Subcutaneous adipose tissue (tissue), 4 donors: Measurements from ENCODE around the gene MDFI. TPM values are rescaled to one million over a fixed set of nuclear protein-coding genes. Genes with fewer than 3 reads are reported as not detected.

Source experiments
- total RNA-seq, 4 donors: library from RNA; depleted of rRNA; stranded (reverse); fragments of >200 nt; gene quantifications; one replicate each; pipeline ENCODE4 v1.1.0, GENCODE V29; 2016
- TF ChIP-seq, protein P1 (sequence below): fragments of 450-650 bp; IDR thresholded peaks from one replicate; pipeline ENCODE4 v1.5.1; 2016; ENCODE audit warnings: low read depth, mild to moderate bottlenecking, control low read depth, antibody characterized with exemption, moderate library complexity

Gene MDFI
- total RNA-seq, 4 donors from 2014 or later, result 1.6 to 77.6 (median 11.7) TPM

DNA sequence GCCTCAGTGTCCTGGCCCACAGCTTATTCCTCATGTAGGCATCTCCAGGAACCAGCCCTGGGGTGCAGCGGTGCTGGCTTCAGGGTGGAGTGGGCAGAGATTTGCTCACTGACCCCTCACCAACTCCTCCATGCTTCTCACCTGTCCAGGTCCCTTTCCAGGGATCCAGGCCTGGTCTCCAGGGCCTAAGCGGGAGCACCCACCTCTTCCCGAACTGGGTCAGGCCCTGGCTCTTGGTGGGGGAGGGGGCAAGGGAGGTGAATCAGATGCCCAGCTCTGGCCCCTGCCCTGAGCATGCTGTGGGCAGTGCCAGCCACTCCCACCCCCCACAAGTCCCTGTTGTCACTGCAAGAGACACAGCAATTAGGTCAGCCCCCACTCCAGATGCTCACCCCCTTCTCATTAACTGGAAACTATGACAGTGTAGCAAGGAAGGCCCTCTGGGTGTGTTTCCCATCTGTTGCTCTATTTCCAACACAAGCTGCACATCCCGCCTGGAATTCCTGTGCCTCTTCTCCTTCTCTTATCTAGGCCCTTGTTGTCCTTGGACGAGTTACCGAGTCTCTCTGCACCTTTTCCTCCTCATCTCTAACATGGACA lies 37.0 kb downstream of the MDFI start:
- TF ChIP-seq, protein P1, sequence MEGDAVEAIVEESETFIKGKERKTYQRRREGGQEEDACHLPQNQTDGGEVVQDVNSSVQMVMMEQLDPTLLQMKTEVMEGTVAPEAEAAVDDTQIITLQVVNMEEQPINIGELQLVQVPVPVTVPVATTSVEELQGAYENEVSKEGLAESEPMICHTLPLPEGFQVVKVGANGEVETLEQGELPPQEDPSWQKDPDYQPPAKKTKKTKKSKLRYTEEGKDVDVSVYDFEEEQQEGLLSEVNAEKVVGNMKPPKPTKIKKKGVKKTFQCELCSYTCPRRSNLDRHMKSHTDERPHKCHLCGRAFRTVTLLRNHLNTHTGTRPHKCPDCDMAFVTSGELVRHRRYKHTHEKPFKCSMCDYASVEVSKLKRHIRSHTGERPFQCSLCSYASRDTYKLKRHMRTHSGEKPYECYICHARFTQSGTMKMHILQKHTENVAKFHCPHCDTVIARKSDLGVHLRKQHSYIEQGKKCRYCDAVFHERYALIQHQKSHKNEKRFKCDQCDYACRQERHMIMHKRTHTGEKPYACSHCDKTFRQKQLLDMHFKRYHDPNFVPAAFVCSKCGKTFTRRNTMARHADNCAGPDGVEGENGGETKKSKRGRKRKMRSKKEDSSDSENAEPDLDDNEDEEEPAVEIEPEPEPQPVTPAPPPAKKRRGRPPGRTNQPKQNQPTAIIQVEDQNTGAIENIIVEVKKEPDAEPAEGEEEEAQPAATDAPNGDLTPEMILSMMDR, result no peak

DNA sequence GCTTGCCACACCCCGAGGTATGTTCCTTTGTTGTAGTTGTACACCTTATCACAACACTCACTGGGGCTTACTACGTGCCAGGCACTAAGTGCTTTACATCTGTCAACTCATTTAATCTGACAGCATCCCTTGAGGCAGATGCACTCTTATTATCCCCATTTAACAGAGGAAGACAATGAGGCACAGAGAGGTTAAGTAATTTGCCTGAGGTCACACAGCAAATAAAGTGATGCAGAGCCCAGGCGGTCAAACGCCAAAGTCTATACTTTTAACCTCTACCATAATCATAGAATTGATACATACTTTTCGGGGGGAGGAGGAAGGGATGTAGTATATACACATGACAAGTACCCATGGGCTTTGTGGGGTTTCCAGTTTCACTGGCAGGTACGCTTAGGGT lies 37.7 kb downstream of the MDFI start:
- TF ChIP-seq, protein P1, result no peak

DNA sequence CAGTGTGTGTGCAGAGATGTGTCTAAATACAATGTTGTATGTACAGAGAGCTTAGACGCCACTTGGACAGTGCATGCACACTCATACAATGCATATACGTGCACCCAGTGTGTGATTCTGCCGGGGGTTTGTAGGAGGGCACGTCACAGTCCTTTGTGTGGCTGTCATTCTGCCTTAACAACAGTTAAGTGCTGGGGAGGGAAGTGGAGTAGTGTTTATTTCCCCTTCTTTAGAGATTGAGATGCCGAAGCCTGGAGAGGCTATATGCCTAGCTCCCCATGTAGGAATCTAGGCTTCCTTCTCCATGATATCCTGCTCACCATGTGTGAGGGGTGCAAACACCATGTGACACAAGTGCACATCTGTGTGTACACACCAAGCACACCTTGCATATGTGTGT lies 38.2 kb downstream of the MDFI start:
- TF ChIP-seq, protein P1, result no peak

DNA sequence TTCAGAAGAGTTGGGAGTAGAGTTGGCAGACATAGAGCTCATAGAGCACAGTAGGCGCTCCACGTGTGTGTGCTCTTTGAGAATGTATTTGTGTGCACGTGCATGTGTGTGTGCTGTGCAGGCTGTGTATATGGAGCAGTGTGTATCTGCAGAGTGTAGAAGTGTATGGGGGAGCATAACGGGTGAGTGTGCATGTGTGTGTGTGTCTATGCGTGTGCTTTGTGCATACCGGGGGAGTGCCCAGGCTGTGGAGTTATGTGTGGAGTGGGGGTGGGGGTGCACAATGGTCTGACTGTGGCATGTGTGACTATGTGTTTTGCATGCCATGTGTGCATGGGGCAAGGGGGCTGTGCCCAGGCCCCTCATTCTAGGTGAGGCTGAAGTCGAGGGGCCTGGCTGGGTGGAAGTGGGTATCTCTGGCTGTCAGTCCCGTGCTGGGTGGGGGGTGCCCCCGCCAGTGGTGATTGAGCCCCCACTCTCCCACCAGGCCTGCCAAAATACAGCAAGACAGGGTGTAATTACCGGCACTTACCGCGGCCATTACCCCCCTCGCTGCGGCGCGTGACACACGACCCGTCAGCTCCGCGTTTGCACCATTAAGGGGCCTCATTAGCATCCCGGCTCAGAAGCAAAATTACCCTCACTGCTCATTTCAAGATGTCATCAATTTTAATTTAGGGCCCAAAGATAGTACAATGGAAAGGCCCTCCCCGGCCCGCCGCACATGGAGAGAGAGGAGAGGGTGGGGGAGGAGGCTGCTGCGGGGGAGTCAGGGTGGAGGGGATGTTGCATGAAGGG lies 39.1 kb downstream of the MDFI start:
- TF ChIP-seq, protein P1, result no peak

DNA sequence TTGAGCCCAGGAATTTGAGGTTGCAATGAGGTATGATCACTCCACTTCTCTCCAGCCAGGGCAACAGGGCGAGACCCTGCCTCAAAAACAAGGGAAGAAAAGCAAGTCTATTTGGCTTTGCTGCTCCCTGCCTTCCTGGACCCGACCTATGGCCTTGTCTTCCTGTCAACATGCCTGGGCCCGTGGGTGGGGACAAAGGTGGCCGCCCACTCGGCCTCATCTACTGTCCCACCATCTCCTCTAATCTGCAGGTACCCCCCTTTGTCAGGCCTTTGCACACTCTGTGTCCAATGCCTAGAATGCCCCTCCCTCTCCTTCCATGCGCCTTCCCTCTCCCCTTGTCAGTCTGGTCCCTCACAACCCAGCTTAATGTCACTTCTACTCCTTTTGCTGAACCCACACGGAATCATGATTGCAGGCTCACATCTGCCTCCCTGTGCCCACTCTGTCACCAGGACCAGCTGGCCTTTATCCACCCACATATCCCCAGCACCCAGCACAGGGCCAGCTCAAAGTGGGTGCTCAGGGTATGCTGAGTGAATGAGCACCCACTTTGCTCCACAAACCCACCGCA lies 40.3 kb downstream of the MDFI start:
- TF ChIP-seq, protein P1, result no peak

DNA sequence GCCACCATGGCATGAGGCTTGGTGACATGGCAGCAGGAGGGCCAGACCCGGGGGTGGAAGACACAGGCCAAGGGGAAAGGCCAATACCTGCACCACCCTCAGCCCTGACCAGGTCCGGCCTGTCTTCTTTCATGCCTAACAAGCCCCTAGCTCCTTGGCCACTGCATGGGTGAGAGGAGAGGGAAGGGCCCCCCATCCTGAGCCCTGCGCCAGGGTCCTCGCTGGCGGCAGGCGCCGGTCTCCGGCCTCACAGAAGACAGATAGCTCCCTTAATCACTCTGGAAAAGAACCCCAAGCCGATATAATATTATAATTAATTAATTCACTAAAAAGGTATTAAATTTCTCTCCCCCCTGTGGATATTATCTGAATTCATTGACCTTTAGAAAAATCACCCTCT lies 41.4 kb downstream of the MDFI start:
- TF ChIP-seq, protein P1, result no peak
